GM10248 (cell line): Measurements from ENCODE around the gene SDCCAG8.

Source experiments
- CTCF ChIA-PET: fragments of 300-600 bp; sonication (Branson Sonifier 250); formaldehyde crosslinking; extraction: SDS; loops from one replicate; lab custom pipeline; 2021; ENCODE audit warnings: antibody characterized with exemption; lab: Yijun Ruan, JAX
- POLR2A ChIA-PET: fragments of 350-650 bp; sonication (Branson Sonifier 250); formaldehyde crosslinking; extraction: SDS; loops from one replicate; lab custom pipeline; 2020; ENCODE audit warnings: antibody characterized with exemption; lab: Yijun Ruan, JAX
- DNase-seq: peaks from one replicate; pipeline ENCODE4 v3.0.0; 2012; ENCODE audit errors: extremely low spot score
- CTCF ChIP-seq: IDR thresholded peaks from 2 replicates; pipeline ENCODE4 v1.5.1; 2012; ENCODE audit warnings: mild to moderate bottlenecking, low read depth; ENCODE audit errors: extremely low read depth, missing control alignments, control extremely low read depth

SDCCAG8 gene

GRCh38 chr1:243459059-243459458 lies 203.2 kb downstream of the SDCCAG8 start:
- DNase-seq: no peak
- ChIA-PET CTCF (interaction anchor here (1.3 to 1.7 kb wide), 2 partner anchors 18 to 20 kb away, joined by 3 to 4 read pairs; no protein-coding TSS in a partner anchor), POLR2A (no interaction called here)
- TF ChIP-seq CTCF: no peak

GRCh38 chr1:243461700-243462099 lies 205.9 kb downstream of the SDCCAG8 start:
- DNase-seq: no peak
- ChIA-PET CTCF (no interaction called here), POLR2A (no interaction called here)
- TF ChIP-seq CTCF: no peak

- ChIA-PET CTCF (no interaction called here), POLR2A (no interaction called here)
- no peak for TF ChIP-seq CTCF
- no peak for DNase-seq
Observed at GRCh38 chr1:243462929-243463697, 207.3 kb downstream of the SDCCAG8 start.

- ChIA-PET POLR2A (no interaction called here), CTCF (no interaction called here)
- no peak for DNase-seq
- no peak for TF ChIP-seq CTCF
Observed at GRCh38 chr1:243465081-243465480, 209.2 kb downstream of the SDCCAG8 start.

- TF ChIP-seq CTCF: no peak
- DNase-seq: no peak
- ChIA-PET CTCF (no interaction called here), POLR2A (no interaction called here)
Observed at GRCh38 chr1:243465738-243466137, 209.9 kb downstream of the SDCCAG8 start.

- no peak for DNase-seq
Observed at GRCh38 chr1:243469497-243469896, 213.7 kb downstream of the SDCCAG8 start.

More at GRCh38 chr1:243469497-243469896, 213.7 kb downstream of the SDCCAG8 start:
- TF ChIP-seq CTCF: no peak
- ChIA-PET CTCF (interaction anchor here (1.1 kb wide), 1 partner anchor 70 kb away, joined by 3 read pairs; no protein-coding TSS in a partner anchor), POLR2A (no interaction called here)
